ENCODE results near the gene TMC5. TPM values are rescaled to one million over a fixed set of nuclear protein-coding genes. Genes with fewer than 3 reads are reported as not detected.

Gene TMC5
- total RNA-seq, 1 experiment from 2014 or later = 1.2 TPM

DNA sequence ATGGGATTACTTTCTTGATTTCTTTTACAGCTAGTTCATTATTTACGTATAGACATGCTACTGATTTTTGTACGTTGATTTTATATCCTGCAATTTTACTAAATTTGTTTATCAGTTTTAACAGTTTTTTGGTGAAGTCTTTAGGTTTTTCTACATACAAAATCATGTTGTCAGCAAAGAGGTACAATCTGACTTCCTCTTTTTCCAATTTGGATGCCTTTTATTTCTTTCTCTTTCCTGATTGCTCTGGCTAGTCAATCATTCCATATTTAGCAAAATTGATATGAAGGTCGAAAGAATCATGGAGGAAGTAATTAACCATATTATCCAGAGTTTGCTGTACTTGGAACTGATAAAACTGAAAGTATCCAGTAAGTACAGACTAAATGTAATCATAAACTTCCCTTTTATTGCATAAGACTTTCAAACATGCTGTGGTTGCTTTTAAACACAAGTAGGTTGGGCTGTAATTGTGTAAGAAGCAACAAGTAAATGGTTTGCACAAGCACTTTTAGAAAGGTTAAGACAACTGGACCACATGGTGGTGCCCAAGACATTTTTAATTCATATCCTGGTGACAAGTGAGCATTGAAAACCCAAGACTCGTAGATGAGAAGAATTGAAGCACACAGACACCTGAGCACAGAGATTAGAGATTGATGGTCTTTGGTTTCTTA, 95.8 kb downstream of the TMC5 start:
- H3K27ac Mint-ChIP-seq = no peak overlapping the region
- H3K9me3 Mint-ChIP-seq = no peaks in the 10 kb centered on the region
- Histone ChIP-seq H2BK20ac (ENCODE audit: low read depth, low read length, poor library complexity, severe bottlenecking) (no peak overlapping the region), H3K4me1 (ENCODE audit: insufficient read depth, low read length) (no peaks in the 10 kb centered on the region), H2BK5ac (ENCODE audit: insufficient read length, low read length) (no peak overlapping the region), H3K18ac (ENCODE audit: insufficient read length, low read depth, low read length) (no peak overlapping the region), H3K4me2 (ENCODE audit: insufficient read depth, insufficient read length, low read length) (no peak overlapping the region), H3K27me3 (ENCODE audit: insufficient read depth, low read length) (no peaks in the 10 kb centered on the region), H2BK15ac (ENCODE audit: low read depth, low read length) (no peak overlapping the region), H2BK12ac (ENCODE audit: insufficient read length, low read depth, low read length) (no peak overlapping the region), H3K14ac (ENCODE audit: insufficient read depth, low read length) (no peak overlapping the region), H3K9me3 (ENCODE audit: control insufficient read depth, low read depth, low read length) (no peaks in the 10 kb centered on the region), H4K8ac (replicated peaks; ENCODE audit: insufficient read length, low read depth, low read length) (no peak overlapping the region), H4K5ac (ENCODE audit: insufficient read length, low read depth, low read length) (no peak overlapping the region), H3K23me2 (ENCODE audit: insufficient read length, low read depth, low read length, poor library complexity, severe bottlenecking) (no peaks in the 10 kb centered on the region), H3K79me1 (ENCODE audit: insufficient read depth, low read depth, low read length, poor library complexity, severe bottlenecking) (no peaks in the 10 kb centered on the region), H3K27ac (ENCODE audit: insufficient read length, low read depth, low read length) (no peak overlapping the region), H3K4ac (ENCODE audit: low read depth, low read length) (no peak overlapping the region), H2AFZ (ENCODE audit: low read length) (no peak overlapping the region), H3K9ac (ENCODE audit: extremely low read depth, insufficient read length, low read length) (no peak overlapping the region), H4K91ac (ENCODE audit: insufficient read length, low read depth, low read length) (no peak overlapping the region), H2BK120ac (ENCODE audit: low read depth, low read length, poor library complexity, severe bottlenecking) (no peak overlapping the region), H3K56ac (ENCODE audit: insufficient read length, low read depth, low read length) (no peak overlapping the region), H3T11ph (ENCODE audit: low read length) (no peak overlapping the region), H3K79me2 (ENCODE audit: insufficient read depth, low read length) (no peaks in the 10 kb centered on the region), H3K23ac (ENCODE audit: insufficient read length, low read depth, low read length) (no peak overlapping the region), H2AK5ac (ENCODE audit: insufficient read length, low read length) (no peak overlapping the region), H4K20me1 (ENCODE audit: control insufficient read depth, insufficient read depth, insufficient read length) (no peaks in the 10 kb centered on the region)
- WGBS (ENCODE audit: extremely low coverage, insufficient read length, low lambda C conversion rate) = no CpG with 5 or more reads among the region's 4 CpGs
- peaks cover 34 to 59% (median 49%) of the 10 kb centered on the region in 3 experiments for H3K36me3 Mint-ChIP-seq (ENCODE audit: insufficient read depth in 1 of 3, low read depth in 3 of 3)
- no peaks in the 10 kb centered on the region for H3K4me1 Mint-ChIP-seq
- DNase-seq = no peak
- no peak overlapping the region for H3K4me3 Mint-ChIP-seq
- TF ChIP-seq, protein P1, sequence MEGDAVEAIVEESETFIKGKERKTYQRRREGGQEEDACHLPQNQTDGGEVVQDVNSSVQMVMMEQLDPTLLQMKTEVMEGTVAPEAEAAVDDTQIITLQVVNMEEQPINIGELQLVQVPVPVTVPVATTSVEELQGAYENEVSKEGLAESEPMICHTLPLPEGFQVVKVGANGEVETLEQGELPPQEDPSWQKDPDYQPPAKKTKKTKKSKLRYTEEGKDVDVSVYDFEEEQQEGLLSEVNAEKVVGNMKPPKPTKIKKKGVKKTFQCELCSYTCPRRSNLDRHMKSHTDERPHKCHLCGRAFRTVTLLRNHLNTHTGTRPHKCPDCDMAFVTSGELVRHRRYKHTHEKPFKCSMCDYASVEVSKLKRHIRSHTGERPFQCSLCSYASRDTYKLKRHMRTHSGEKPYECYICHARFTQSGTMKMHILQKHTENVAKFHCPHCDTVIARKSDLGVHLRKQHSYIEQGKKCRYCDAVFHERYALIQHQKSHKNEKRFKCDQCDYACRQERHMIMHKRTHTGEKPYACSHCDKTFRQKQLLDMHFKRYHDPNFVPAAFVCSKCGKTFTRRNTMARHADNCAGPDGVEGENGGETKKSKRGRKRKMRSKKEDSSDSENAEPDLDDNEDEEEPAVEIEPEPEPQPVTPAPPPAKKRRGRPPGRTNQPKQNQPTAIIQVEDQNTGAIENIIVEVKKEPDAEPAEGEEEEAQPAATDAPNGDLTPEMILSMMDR (conservative IDR thresholded peaks at IDR 0.05) = no peak
- H3K27me3 Mint-ChIP-seq (ENCODE audit: low read depth) = no peaks in the 10 kb centered on the region
